ENCODE data around the gene MAPK7. TPM values are rescaled to one million over a fixed set of nuclear protein-coding genes. Genes with fewer than 3 reads are reported as not detected.

Gene MAPK7
- total and polyA plus RNA-seq, 10 of the 15 experiments (the other 5 are each of a cell fraction or from before 2014, with no cell fraction given) = 0.37 to 13.5 (median 5.6) TPM

DNA sequence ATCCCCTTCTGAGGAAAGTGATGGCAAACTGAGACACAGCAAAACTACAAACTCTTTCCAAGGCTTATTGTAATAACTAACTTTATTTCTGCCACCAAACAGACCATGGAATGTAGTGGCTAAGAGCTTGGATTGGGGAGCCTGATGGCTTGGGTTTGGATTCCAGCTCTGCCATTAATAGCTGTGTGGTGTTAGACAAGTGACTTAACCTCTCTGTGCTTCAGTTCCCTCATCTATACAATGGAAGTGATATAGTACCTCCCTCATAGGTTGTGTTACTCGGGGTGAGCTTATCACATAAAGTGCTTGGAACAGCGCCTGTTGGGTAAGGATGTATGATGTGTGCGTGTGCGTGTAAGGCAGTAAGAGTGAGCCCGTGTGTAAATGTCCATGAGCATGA, 26.8 kb downstream of the MAPK7 start (continued):
- no peak for TF ChIP-seq SUPT20H (IDR thresholded peaks at IDR 0.05; ENCODE audit: borderline replicate concordance, control insufficient read depth, low read depth, low read length)
- TF ChIP-seq, protein P1, sequence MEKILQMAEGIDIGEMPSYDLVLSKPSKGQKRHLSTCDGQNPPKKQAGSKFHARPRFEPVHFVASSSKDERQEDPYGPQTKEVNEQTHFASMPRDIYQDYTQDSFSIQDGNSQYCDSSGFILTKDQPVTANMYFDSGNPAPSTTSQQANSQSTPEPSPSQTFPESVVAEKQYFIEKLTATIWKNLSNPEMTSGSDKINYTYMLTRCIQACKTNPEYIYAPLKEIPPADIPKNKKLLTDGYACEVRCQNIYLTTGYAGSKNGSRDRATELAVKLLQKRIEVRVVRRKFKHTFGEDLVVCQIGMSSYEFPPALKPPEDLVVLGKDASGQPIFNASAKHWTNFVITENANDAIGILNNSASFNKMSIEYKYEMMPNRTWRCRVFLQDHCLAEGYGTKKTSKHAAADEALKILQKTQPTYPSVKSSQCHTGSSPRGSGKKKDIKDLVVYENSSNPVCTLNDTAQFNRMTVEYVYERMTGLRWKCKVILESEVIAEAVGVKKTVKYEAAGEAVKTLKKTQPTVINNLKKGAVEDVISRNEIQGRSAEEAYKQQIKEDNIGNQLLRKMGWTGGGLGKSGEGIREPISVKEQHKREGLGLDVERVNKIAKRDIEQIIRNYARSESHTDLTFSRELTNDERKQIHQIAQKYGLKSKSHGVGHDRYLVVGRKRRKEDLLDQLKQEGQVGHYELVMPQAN (conservative IDR thresholded peaks at IDR 0.05) = no peak

- Histone ChIP-seq H3K4me1 (ENCODE audit: control insufficient read depth, insufficient read depth, low read length) (no peaks in the 10 kb centered on the region), H3K4me3 (no peak overlapping the region), H2AFZ (ENCODE audit: control insufficient read depth, low read depth, low read length) (no peak overlapping the region), H3K36me3 (ENCODE audit: control insufficient read depth in 2 of 2, insufficient read depth in 2 of 2, low read length in 1 of 2) (no peaks in the 10 kb centered on the region), H3K4me2 (ENCODE audit: control insufficient read depth, insufficient read depth) (no peak overlapping the region), H3K27ac (ENCODE audit: control insufficient read depth, insufficient read depth) (no peak overlapping the region), H3K27me3 (replicated peaks in 1 of 2; ENCODE audit: control insufficient read depth in 2 of 2, insufficient read depth in 2 of 2, low read length in 1 of 2) (peaks cover 1 to 3% of the 10 kb centered on the region in 2 experiments), H4K20me1 (ENCODE audit: control insufficient read depth, insufficient read depth) (no peaks in the 10 kb centered on the region), H3K79me2 (ENCODE audit: control insufficient read depth, insufficient read depth, low read length) (no peaks in the 10 kb centered on the region), H3K9me3 (replicated peaks; ENCODE audit: control insufficient read depth, insufficient read depth, low read length) (no peaks in the 10 kb centered on the region), H3K9ac (ENCODE audit: control insufficient read depth, insufficient read depth, low read length) (no peak overlapping the region)
- BruUV-seq (replicated peaks) = no TSS peak
- intact Hi-C loops (cut with micrococcal nuclease; ENCODE audit: unreplicated experiment) = no loop called here
- ATAC-seq (no peak), FAIRE-seq (no peak), DNase-seq (ENCODE audit: low read depth, low spot score) (no peak)
- WGBS (ENCODE audit: insufficient coverage, insufficient replicate concordance, low lambda C conversion rate, missing lambda C conversion rate) = 47% methylated on average over 10 of the region's 10 CpGs
- ChIA-PET POLR2A (no interaction called here), SMC1A (ENCODE audit: uncharacterized antibody, unreplicated experiment) (no interaction called here), CTCF (no interaction called here), RAD21 (ENCODE audit: unreplicated experiment) (no interaction called here)
- in situ Hi-C loops (cut with MboI) = no loop called here
- no peak for TF ChIP-seq TARDBP (IDR thresholded peaks at IDR 0.05; ENCODE audit: borderline replicate concordance)
- TF ChIP-seq SMAD5 (IDR thresholded peaks at IDR 0.05; ENCODE audit: low read depth) = no peak
- no peak for TF ChIP-seq ZNF274 (IDR thresholded peaks at IDR 0.05; ENCODE audit: insufficient read depth, insufficient read length)
- no peak for TF ChIP-seq RCOR1 (conservative IDR thresholded peaks at IDR 0.05; ENCODE audit: low read depth, low read length)
- TF ChIP-seq, protein P2, sequence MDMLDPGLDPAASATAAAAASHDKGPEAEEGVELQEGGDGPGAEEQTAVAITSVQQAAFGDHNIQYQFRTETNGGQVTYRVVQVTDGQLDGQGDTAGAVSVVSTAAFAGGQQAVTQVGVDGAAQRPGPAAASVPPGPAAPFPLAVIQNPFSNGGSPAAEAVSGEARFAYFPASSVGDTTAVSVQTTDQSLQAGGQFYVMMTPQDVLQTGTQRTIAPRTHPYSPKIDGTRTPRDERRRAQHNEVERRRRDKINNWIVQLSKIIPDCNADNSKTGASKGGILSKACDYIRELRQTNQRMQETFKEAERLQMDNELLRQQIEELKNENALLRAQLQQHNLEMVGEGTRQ (IDR thresholded peaks at IDR 0.05; ENCODE audit: borderline replicate concordance, low read depth, low read length) = no peak
- TF ChIP-seq IRF3 (IDR thresholded peaks at IDR 0.05) = no peak
- no peak for TF ChIP-seq CHD2 (IDR thresholded peaks at IDR 0.05; ENCODE audit: borderline replicate concordance, low read depth, low read length)
- no peak for TF ChIP-seq TCF3 (IDR thresholded peaks at IDR 0.05; ENCODE audit: borderline replicate concordance, insufficient read depth, low read depth, low read length)
- no peak for TF ChIP-seq HDAC6 (IDR thresholded peaks at IDR 0.05; ENCODE audit: unreplicated experiment)
- no peak for TF ChIP-seq CREM (IDR thresholded peaks at IDR 0.05; ENCODE audit: low read depth)
- TF ChIP-seq, protein P3, sequence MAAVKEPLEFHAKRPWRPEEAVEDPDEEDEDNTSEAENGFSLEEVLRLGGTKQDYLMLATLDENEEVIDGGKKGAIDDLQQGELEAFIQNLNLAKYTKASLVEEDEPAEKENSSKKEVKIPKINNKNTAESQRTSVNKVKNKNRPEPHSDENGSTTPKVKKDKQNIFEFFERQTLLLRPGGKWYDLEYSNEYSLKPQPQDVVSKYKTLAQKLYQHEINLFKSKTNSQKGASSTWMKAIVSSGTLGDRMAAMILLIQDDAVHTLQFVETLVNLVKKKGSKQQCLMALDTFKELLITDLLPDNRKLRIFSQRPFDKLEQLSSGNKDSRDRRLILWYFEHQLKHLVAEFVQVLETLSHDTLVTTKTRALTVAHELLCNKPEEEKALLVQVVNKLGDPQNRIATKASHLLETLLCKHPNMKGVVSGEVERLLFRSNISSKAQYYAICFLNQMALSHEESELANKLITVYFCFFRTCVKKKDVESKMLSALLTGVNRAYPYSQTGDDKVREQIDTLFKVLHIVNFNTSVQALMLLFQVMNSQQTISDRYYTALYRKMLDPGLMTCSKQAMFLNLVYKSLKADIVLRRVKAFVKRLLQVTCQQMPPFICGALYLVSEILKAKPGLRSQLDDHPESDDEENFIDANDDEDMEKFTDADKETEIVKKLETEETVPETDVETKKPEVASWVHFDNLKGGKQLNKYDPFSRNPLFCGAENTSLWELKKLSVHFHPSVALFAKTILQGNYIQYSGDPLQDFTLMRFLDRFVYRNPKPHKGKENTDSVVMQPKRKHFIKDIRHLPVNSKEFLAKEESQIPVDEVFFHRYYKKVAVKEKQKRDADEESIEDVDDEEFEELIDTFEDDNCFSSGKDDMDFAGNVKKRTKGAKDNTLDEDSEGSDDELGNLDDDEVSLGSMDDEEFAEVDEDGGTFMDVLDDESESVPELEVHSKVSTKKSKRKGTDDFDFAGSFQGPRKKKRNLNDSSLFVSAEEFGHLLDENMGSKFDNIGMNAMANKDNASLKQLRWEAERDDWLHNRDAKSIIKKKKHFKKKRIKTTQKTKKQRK (IDR thresholded peaks at IDR 0.05; ENCODE audit: low read depth, low read length) = no peak
Observed at GRCh38 chr17:19407601-19408345, 29.5 kb downstream of the MAPK7 start.
